C4-2B (cell line): ENCODE results near the gene PPP2R5E.

Source experiments
- ZFX ChIP-seq: fragments of 450-650 bp; IDR thresholded peaks from 2 replicates; pipeline ENCODE4 v1.6.1; 2017
- TF ChIP-seq, protein P1 (sequence below): fragments of 450-650 bp; conservative IDR thresholded peaks from 2 replicates; pipeline ENCODE4 v1.5.1; 2017; ENCODE audit warnings: mild to moderate bottlenecking

GRCh38 chr14:63423381-63423780 lies 119.8 kb downstream of the PPP2R5E start:
- no peak for TF ChIP-seq ZFX
- TF ChIP-seq, protein P1, sequence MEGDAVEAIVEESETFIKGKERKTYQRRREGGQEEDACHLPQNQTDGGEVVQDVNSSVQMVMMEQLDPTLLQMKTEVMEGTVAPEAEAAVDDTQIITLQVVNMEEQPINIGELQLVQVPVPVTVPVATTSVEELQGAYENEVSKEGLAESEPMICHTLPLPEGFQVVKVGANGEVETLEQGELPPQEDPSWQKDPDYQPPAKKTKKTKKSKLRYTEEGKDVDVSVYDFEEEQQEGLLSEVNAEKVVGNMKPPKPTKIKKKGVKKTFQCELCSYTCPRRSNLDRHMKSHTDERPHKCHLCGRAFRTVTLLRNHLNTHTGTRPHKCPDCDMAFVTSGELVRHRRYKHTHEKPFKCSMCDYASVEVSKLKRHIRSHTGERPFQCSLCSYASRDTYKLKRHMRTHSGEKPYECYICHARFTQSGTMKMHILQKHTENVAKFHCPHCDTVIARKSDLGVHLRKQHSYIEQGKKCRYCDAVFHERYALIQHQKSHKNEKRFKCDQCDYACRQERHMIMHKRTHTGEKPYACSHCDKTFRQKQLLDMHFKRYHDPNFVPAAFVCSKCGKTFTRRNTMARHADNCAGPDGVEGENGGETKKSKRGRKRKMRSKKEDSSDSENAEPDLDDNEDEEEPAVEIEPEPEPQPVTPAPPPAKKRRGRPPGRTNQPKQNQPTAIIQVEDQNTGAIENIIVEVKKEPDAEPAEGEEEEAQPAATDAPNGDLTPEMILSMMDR, result no peak
